ENCODE data around the gene SLIT3. TPM values are rescaled to one million over a fixed set of nuclear protein-coding genes. Genes with fewer than 3 reads are reported as not detected.

The SLIT3 gene
- 0.01 TPM for polyA plus RNA-seq (2012; ENCODE audit: low read depth, missing spikeins)

DNA sequence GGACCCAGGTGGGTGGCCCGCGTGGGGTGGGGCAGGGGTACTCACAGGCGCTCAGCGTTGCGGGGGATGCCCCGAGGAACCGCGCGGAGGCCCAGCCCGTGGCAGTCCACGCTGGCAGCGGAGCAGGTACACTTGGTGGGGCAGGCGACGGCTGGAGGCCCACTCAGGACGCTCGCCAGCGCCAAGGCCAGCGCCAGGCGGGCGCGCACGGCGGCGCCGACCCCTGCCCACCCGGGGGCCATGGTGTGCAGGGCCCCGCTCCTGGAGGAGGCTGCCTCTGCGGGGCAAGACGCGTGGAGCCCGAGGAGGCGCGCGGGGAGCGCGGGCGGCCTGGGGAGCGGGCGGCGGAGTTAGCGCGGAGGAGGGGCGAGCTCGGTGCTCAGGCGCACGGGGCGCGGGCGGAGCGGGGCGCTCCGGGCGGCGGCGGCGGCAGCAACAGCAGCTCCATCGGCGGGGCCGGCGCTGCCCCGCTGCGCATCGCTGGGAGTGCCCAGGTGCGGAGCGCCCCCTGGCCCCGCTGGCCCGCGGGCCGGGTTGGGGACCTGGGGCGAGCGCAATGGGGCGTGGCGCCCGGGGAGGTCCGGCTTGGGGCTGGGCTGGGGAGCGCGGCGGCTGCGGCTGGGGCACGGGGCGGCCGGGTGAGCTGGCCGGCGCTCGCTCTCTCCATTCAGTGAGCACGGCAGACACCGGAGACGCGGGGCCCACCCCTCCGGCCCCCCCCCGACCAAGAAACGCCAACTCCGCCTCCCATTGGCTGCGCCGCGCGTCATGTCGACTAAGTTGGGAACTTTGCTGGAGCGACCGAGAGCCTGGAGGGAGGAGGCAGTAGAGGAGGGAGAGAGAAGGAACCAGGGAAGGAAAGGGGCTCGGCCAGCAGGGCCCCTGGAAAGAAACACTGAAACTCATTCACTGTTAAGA is at the start of gene SLIT3:
TSS of gene SLIT3 (minus strand) at position 672 of the 918 bp plus-strand sequence. CDS start at position 242, 430 bp downstream.
- no peak for TF ChIP-seq POU2F2 (IDR thresholded peaks at IDR 0.05; ENCODE audit: low read depth, low read length)
- TF ChIP-seq POLR2A (IDR thresholded peaks at IDR 0.05; ENCODE audit: low read depth, low read length) = no peak
- TF ChIP-seq TAF1 (IDR thresholded peaks at IDR 0.05; ENCODE audit: low read depth, low read length) = no peak
- TF ChIP-seq POLR2AphosphoS5 (IDR thresholded peaks at IDR 0.05; ENCODE audit: low read depth, low read length) = no peak
- no peak for TF ChIP-seq PAX5 (IDR thresholded peaks at IDR 0.05; ENCODE audit: insufficient read depth, low read length, severe bottlenecking)
- no peak for TF ChIP-seq SPI1 (IDR thresholded peaks at IDR 0.05; ENCODE audit: low read depth, low read length)
- no peak for DNase-seq (ENCODE audit: insufficient read length, low spot score)
- FAIRE-seq = no peak

DNA sequence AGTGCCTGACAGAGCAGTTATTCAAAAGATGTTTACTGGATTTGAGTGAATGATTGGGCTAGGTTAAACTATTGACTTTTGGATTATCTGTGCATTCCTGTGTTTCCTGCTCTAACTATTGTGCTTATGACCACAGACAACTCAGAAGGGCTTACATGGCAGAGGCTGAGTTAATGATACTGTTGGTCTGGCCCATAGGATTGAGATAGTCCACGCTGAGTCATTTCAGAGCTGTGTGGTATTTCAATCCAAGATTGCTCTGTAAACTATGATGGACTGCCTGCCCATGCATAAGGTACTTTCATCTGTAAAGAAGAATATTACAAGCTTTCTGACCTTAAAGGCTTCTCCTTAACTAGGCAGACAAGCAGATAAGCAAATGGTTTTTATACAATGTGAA is 49.1 kb upstream of the SLIT3 start:
- DNase-seq (ENCODE audit: insufficient read length, low spot score) (no peak), FAIRE-seq (no peak)
- no peak for TF ChIP-seq POLR2AphosphoS5 (IDR thresholded peaks at IDR 0.05; ENCODE audit: low read depth, low read length)

DNA sequence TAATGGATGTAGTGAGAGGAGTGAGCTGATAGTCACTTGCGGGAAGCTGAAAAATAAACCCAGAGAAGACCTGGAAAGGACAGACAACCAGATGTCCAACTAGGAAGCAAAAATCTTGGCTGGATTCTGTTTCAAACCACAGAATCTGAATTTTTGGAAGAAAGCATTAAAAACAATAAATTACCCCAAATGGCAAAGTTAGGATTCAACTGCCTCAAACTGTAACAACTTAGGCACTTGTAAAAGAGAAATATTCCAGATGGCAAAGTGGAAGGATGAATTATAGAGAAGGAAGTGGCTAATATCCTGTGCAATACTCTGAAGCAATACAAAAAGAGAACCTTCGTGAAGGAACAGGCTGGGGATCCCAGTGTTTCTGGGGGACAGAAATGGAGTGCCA is 46.8 kb upstream of the SLIT3 start:
- no peak for TF ChIP-seq PAX5 (IDR thresholded peaks at IDR 0.05; ENCODE audit: insufficient read depth, low read length, severe bottlenecking)
- TF ChIP-seq POLR2A (IDR thresholded peaks at IDR 0.05; ENCODE audit: low read depth, low read length) = no peak
- no peak for TF ChIP-seq SPI1 (IDR thresholded peaks at IDR 0.05; ENCODE audit: low read depth, low read length)
- no peak for TF ChIP-seq TAF1 (IDR thresholded peaks at IDR 0.05; ENCODE audit: low read depth, low read length)
- TF ChIP-seq POU2F2 (IDR thresholded peaks at IDR 0.05; ENCODE audit: low read depth, low read length) = no peak
- no peak for TF ChIP-seq POLR2AphosphoS5 (IDR thresholded peaks at IDR 0.05; ENCODE audit: low read depth, low read length)
- FAIRE-seq = no peak
- DNase-seq (ENCODE audit: insufficient read length, low spot score) = no peak

DNA sequence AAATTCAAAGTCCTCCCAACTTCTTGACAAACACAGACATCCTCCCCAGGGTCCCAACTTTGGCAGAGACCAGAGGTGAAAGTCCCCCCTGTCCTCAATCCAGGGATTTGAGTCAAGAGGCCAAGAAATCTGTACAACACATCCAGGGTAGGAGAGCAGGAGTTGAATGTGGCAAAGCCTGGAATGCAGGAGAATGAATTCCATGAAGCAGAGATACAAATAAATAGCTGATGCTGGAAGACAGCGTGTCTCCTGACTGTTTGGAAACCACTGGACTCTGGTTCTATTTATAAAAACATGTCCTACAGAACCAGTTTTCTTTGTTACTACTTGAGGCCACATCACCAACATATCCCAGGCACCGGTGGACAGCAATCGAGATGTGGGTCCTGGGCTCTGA is 43.7 kb upstream of the SLIT3 start:
- no peak for FAIRE-seq
- TF ChIP-seq POLR2AphosphoS5 (IDR thresholded peaks at IDR 0.05; ENCODE audit: low read depth, low read length) = no peak
- no peak for TF ChIP-seq POLR2A (IDR thresholded peaks at IDR 0.05; ENCODE audit: low read depth, low read length)
- no peak for TF ChIP-seq TAF1 (IDR thresholded peaks at IDR 0.05; ENCODE audit: low read depth, low read length)
- TF ChIP-seq PAX5 (IDR thresholded peaks at IDR 0.05; ENCODE audit: insufficient read depth, low read length, severe bottlenecking) = no peak
- TF ChIP-seq POU2F2 (IDR thresholded peaks at IDR 0.05; ENCODE audit: low read depth, low read length) = no peak
- TF ChIP-seq SPI1 (IDR thresholded peaks at IDR 0.05; ENCODE audit: low read depth, low read length) = no peak
- DNase-seq (ENCODE audit: insufficient read length, low spot score) = no peak

DNA sequence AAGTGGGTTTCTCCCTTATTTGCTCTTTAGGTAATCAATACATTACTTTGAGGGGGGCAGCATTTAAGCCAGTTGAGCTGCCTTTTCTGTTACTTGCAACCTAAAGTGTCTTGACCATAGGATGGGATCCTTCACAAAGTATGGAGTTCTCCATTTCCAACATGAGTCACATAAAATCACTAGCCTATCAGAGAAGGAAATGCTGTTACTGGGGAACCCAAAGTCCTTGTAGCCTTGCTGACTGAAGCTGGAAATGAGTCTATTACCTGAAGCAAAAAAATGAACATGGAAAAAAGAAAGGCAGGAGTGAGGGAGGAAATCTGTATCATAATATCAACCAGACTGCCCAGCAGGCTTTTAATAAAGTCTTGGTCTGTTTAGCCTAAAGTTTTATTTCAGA is 42.8 kb upstream of the SLIT3 start:
- TF ChIP-seq SPI1 (IDR thresholded peaks at IDR 0.05; ENCODE audit: low read depth, low read length) (no peak), POU2F2 (IDR thresholded peaks at IDR 0.05; ENCODE audit: low read depth, low read length) (no peak), POLR2A (IDR thresholded peaks at IDR 0.05; ENCODE audit: low read depth, low read length) (no peak), PAX5 (IDR thresholded peaks at IDR 0.05; ENCODE audit: insufficient read depth, low read length, severe bottlenecking) (no peak), TAF1 (IDR thresholded peaks at IDR 0.05; ENCODE audit: low read depth, low read length) (no peak)
- no peak for FAIRE-seq
- DNase-seq (ENCODE audit: insufficient read length, low spot score) = no peak

DNA sequence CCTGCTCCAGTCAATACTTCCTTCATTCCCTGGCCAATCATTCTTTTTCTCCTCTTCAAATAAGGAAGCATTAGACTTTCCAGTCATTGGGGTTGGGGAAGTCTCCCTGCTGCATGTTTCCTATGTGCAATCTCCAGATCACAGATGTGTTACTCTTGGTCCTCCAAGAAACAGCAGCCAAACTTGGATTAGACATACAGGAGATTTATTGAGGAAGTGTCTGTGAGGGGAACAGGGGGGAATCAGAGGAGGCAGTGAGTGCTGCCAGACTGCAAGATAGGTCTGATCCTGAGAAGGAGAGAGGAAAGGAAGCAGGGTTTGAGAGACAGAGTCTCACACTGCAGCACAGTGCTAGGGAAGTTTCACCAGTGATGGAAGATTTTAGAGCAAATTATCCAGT is 40.6 kb upstream of the SLIT3 start:
- DNase-seq (ENCODE audit: insufficient read length, low spot score) (no peak), FAIRE-seq (no peak)
- no peak for TF ChIP-seq SPI1 (IDR thresholded peaks at IDR 0.05; ENCODE audit: low read depth, low read length)
- no peak for TF ChIP-seq PAX5 (IDR thresholded peaks at IDR 0.05; ENCODE audit: insufficient read depth, low read length, severe bottlenecking)
- TF ChIP-seq TAF1 (IDR thresholded peaks at IDR 0.05; ENCODE audit: low read depth, low read length) = no peak
- no peak for TF ChIP-seq POLR2AphosphoS5 (IDR thresholded peaks at IDR 0.05; ENCODE audit: low read depth, low read length)
- TF ChIP-seq POLR2A (IDR thresholded peaks at IDR 0.05; ENCODE audit: low read depth, low read length) = no peak
- no peak for TF ChIP-seq POU2F2 (IDR thresholded peaks at IDR 0.05; ENCODE audit: low read depth, low read length)

DNA sequence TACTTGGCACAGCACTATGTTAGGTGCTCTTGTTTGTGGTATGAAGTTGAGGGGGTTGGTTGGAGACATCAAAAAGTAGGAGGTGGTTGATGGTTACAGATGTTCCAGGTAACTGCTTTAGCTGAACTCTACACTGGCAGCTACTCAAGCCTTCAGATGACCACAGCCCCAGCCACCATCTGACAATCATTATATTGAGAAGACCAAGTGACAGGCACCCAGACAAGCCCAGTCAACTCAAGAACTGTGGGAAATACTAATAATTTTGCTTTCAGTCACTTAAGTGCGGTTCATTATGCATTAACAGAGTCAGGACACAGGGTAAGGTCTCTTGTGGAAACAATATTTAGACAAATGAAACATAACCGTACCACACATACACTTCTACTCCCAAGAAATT is 38.9 kb upstream of the SLIT3 start:
- no peak for DNase-seq (ENCODE audit: insufficient read length, low spot score)
- TF ChIP-seq SPI1 (IDR thresholded peaks at IDR 0.05; ENCODE audit: low read depth, low read length) (no peak), POU2F2 (IDR thresholded peaks at IDR 0.05; ENCODE audit: low read depth, low read length) (no peak), POLR2A (IDR thresholded peaks at IDR 0.05; ENCODE audit: low read depth, low read length) (no peak), TAF1 (IDR thresholded peaks at IDR 0.05; ENCODE audit: low read depth, low read length) (no peak), PAX5 (IDR thresholded peaks at IDR 0.05; ENCODE audit: insufficient read depth, low read length, severe bottlenecking) (no peak), POLR2AphosphoS5 (IDR thresholded peaks at IDR 0.05; ENCODE audit: low read depth, low read length) (no peak)
- FAIRE-seq = no peak

DNA sequence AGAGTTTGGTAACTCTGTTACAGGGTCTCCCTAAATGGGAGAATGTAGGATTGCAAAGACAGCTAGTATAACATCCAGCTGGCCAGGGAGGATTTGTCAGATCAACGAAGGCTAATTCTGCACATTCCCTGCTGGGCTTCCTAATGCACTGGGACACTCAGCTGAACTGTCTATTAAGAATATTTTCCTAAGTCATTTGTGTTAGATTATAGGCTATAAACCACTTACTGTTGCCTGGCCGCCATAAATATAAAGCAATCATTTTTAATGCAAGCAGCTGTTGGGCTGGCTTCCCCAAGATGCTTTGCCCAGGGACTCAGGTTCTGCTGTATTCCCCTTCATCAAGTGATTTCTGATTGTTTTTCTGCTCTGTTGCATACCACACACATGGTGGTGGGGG is 35.3 kb upstream of the SLIT3 start:
- no peak for DNase-seq (ENCODE audit: insufficient read length, low spot score)
- no peak for FAIRE-seq
- TF ChIP-seq SPI1 (IDR thresholded peaks at IDR 0.05; ENCODE audit: low read depth, low read length) (no peak), POLR2A (IDR thresholded peaks at IDR 0.05; ENCODE audit: low read depth, low read length) (no peak)

DNA sequence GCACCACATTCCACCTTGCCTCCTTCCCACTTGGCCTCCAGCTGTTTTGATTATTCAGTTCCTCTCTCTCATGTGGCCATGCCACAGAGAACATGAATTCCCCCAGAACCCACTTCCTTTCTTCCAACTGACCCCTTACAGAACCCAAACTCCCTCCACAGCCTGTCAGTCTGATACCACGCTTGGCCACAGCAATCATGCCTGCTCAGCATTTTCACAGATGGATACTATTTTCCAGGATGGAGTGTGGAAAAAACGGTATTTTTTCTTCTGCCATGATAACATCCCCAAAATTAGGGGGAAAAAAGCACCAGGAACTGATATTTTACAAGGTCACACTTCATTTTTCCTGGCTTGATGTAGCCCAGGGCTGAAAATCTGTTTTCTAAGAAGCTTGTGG is 34.9 kb upstream of the SLIT3 start:
- FAIRE-seq (no peak), DNase-seq (ENCODE audit: insufficient read length, low spot score) (no peak)
- TF ChIP-seq POLR2A (IDR thresholded peaks at IDR 0.05; ENCODE audit: low read depth, low read length) (no peak), POU2F2 (IDR thresholded peaks at IDR 0.05; ENCODE audit: low read depth, low read length) (no peak), POLR2AphosphoS5 (IDR thresholded peaks at IDR 0.05; ENCODE audit: low read depth, low read length) (no peak), SPI1 (IDR thresholded peaks at IDR 0.05; ENCODE audit: low read depth, low read length) (no peak), TAF1 (IDR thresholded peaks at IDR 0.05; ENCODE audit: low read depth, low read length) (no peak), PAX5 (IDR thresholded peaks at IDR 0.05; ENCODE audit: insufficient read depth, low read length, severe bottlenecking) (no peak)

DNA sequence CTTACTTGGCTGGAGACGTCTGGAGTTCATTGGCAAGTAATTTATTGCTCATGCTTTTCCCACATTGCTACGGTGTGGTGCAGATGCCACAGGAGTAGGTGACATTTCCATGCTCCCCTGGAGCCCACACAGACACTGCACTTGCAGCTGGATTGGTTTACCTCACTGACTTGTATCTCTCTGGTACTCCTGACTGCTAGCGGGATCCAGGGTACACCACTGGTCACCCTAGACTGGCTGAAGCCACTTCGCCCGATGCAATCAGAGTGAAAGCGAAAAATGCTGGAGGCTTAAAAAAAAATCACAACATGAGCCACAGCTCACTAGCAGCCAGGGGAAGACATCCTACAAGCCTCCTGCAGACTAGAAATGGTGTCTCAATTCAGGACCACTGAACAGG is 32.6 kb upstream of the SLIT3 start:
- FAIRE-seq (no peak), DNase-seq (ENCODE audit: insufficient read length, low spot score) (no peak)
- TF ChIP-seq SPI1 (IDR thresholded peaks at IDR 0.05; ENCODE audit: low read depth, low read length) (no peak), POLR2AphosphoS5 (IDR thresholded peaks at IDR 0.05; ENCODE audit: low read depth, low read length) (no peak), POU2F2 (IDR thresholded peaks at IDR 0.05; ENCODE audit: low read depth, low read length) (no peak), TAF1 (IDR thresholded peaks at IDR 0.05; ENCODE audit: low read depth, low read length) (no peak), PAX5 (IDR thresholded peaks at IDR 0.05; ENCODE audit: insufficient read depth, low read length, severe bottlenecking) (no peak), POLR2A (IDR thresholded peaks at IDR 0.05; ENCODE audit: low read depth, low read length) (no peak)

Data from GM12891 (cell line).